ENCODE data around the gene CAMK1D.
A peak's percentile ranks its signal among the peaks of the same experiment; 100 is the strongest.

The CAMK1D gene

DNA sequence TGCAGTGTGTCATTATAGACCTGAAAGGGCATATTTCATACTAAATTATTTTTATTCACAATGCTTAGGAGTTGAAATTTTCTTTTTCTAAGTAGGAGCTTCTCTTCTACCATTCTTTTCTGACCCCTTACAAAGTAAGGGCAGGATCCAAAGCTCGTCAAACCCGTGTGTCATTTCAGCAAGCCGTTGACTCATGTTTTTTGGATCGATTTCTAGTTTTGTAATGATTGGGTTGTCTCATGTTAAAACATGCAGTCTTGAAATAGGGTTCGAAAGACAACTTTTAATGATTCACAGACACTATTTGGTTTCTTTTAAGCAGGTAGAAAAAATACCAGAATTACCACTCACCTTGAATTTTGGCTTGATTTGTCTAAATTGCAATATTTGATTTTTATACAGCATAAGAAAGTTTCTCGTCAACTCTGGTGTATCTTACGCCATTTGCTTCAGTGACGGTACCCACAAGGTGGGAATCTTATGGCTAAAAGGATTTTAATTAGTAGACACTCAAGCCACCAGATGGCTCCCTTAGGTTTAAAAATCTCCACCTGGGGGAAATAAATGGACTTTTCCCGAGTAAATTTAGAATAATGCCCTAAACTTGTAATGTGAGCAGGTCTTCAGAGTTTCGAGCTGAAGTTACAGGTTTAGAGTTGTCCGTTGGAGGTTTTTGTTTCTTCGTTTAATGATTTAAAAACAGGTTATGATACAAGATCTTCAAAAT, 368.8 kb downstream of the CAMK1D start:
- TF ChIP-seq PPARA (CRISPR knock-in tag; IDR thresholded peaks at IDR 0.05; ENCODE audit: borderline replicate concordance) (no peak), SNAI2 (CRISPR knock-in tag; IDR thresholded peaks at IDR 0.05) (no peak), TCF4 (CRISPR knock-in tag; IDR thresholded peaks at IDR 0.05; ENCODE audit: borderline replicate concordance) (no peak), ZC3H10 (CRISPR knock-in tag; IDR thresholded peaks at IDR 0.05) (no peak), ZNF565 (CRISPR knock-in tag; conservative IDR thresholded peaks at IDR 0.05; ENCODE audit: low read depth) (no peak), RARB (CRISPR knock-in tag; IDR thresholded peaks at IDR 0.05) (no peak), ZNF8 (CRISPR knock-in tag; IDR thresholded peaks at IDR 0.05) (no peak), TOX (CRISPR knock-in tag; IDR thresholded peaks at IDR 0.05; ENCODE audit: borderline replicate concordance) (no peak), ARNTL (CRISPR knock-in tag; IDR thresholded peaks at IDR 0.05; ENCODE audit: borderline replicate concordance, low read depth) (no peak)
- TF ChIP-seq, protein P1, sequence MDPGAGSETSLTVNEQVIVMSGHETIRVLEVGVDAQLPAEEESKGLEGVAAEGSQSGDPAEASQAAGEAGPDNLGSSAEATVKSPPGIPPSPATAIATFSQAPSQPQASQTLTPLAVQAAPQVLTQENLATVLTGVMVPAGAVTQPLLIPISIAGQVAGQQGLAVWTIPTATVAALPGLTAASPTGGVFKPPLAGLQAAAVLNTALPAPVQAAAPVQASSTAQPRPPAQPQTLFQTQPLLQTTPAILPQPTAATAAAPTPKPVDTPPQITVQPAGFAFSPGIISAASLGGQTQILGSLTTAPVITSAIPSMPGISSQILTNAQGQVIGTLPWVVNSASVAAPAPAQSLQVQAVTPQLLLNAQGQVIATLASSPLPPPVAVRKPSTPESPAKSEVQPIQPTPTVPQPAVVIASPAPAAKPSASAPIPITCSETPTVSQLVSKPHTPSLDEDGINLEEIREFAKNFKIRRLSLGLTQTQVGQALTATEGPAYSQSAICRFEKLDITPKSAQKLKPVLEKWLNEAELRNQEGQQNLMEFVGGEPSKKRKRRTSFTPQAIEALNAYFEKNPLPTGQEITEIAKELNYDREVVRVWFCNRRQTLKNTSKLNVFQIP (CRISPR knock-in tag; IDR thresholded peaks at IDR 0.05; ENCODE audit: borderline replicate concordance, low read depth), result no peak
- TF ChIP-seq, protein P2, sequence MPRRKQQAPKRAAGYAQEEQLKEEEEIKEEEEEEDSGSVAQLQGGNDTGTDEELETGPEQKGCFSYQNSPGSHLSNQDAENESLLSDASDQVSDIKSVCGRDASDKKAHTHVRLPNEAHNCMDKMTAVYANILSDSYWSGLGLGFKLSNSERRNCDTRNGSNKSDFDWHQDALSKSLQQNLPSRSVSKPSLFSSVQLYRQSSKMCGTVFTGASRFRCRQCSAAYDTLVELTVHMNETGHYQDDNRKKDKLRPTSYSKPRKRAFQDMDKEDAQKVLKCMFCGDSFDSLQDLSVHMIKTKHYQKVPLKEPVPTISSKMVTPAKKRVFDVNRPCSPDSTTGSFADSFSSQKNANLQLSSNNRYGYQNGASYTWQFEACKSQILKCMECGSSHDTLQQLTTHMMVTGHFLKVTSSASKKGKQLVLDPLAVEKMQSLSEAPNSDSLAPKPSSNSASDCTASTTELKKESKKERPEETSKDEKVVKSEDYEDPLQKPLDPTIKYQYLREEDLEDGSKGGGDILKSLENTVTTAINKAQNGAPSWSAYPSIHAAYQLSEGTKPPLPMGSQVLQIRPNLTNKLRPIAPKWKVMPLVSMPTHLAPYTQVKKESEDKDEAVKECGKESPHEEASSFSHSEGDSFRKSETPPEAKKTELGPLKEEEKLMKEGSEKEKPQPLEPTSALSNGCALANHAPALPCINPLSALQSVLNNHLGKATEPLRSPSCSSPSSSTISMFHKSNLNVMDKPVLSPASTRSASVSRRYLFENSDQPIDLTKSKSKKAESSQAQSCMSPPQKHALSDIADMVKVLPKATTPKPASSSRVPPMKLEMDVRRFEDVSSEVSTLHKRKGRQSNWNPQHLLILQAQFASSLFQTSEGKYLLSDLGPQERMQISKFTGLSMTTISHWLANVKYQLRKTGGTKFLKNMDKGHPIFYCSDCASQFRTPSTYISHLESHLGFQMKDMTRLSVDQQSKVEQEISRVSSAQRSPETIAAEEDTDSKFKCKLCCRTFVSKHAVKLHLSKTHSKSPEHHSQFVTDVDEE (CRISPR knock-in tag; IDR thresholded peaks at IDR 0.05), result no peak
- TF ChIP-seq, protein P3, sequence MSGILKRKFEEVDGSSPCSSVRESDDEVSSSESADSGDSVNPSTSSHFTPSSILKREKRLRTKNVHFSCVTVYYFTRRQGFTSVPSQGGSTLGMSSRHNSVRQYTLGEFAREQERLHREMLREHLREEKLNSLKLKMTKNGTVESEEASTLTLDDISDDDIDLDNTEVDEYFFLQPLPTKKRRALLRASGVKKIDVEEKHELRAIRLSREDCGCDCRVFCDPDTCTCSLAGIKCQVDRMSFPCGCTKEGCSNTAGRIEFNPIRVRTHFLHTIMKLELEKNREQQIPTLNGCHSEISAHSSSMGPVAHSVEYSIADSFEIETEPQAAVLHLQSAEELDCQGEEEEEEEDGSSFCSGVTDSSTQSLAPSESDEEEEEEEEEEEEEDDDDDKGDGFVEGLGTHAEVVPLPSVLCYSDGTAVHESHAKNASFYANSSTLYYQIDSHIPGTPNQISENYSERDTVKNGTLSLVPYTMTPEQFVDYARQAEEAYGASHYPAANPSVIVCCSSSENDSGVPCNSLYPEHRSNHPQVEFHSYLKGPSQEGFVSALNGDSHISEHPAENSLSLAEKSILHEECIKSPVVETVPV (CRISPR knock-in tag; IDR thresholded peaks at IDR 0.05), result no peak
- no peak for ATAC-seq

DNA sequence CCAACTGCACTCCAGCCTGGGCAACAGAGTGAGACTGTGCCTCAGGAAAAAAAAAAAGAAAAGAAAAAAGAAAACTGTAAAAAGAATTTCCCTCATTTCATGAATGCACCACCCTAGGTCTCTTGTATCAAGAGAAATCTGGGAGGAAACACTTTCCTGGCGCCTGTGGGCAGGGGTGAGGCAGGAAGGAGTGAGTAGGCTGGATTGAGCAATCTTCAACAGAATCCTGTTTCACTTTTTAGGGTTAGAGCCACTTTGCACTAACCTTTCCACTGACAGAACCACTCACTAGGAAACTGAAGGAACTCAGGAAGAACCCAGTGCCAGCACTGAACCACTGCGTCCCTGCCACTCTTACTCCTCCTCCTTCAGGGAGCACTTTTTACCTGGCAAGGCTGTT, 370.0 kb downstream of the CAMK1D start:
- no peak for TF ChIP-seq PPARA (CRISPR knock-in tag; IDR thresholded peaks at IDR 0.05; ENCODE audit: borderline replicate concordance)
- no peak for TF ChIP-seq ISL1 (CRISPR knock-in tag; IDR thresholded peaks at IDR 0.05)
- ATAC-seq, result no peak

DNA sequence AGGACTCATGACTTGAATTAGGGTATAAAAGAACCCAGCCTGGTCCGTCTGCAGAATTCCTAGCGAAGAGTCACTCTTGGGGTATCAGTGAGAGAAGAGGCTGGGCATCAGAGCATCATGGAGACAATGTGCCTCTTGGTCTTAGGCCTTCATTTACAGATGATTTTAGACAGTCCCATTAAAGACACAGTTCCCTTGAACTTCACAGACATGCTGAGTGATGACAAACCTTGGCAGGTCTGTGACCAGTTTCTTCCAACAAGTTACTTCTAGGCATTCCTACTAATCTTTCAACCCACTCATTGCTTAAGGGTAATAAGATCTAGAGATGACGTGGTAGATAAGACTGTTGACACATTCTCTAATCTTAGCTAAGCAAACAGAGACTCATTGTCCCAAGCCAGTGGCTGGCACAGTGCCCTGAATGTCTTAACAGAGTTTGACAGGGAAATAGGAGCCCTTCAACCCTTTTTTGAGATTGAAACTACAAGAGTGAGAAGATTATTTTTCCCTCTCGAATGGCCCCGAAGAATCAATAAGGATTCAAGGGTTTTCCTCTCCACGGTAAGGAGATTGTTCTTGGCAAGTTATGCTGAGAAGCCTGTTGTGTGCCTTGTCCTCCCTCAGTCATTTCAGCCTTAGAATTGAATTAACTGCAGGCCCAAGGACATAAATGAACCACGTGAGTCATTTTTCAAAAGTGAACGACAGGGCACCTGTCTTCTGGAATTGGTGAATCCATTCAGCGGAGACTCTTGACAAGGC, 371.1 kb downstream of the CAMK1D start:
- peak; percentile 80 for ATAC-seq
- TF ChIP-seq BACH2 (CRISPR knock-in tag; IDR thresholded peaks at IDR 0.05; ENCODE audit: borderline replicate concordance) (no peak), RARB (CRISPR knock-in tag; IDR thresholded peaks at IDR 0.05) (no peak), ZNF70 (CRISPR knock-in tag; IDR thresholded peaks at IDR 0.05) (no peak), ARNTL (CRISPR knock-in tag; IDR thresholded peaks at IDR 0.05; ENCODE audit: borderline replicate concordance, low read depth) (no peak), ZC3H10 (CRISPR knock-in tag; IDR thresholded peaks at IDR 0.05) (no peak), ESRRG (CRISPR knock-in tag; IDR thresholded peaks at IDR 0.05) (no peak), ZFP3 (CRISPR knock-in tag; IDR thresholded peaks at IDR 0.05) (peak; percentile 57; the same call in 1 of the 2 replicates), ISL1 (CRISPR knock-in tag; IDR thresholded peaks at IDR 0.05) (peak; percentile 85)
- TF ChIP-seq, protein P4, sequence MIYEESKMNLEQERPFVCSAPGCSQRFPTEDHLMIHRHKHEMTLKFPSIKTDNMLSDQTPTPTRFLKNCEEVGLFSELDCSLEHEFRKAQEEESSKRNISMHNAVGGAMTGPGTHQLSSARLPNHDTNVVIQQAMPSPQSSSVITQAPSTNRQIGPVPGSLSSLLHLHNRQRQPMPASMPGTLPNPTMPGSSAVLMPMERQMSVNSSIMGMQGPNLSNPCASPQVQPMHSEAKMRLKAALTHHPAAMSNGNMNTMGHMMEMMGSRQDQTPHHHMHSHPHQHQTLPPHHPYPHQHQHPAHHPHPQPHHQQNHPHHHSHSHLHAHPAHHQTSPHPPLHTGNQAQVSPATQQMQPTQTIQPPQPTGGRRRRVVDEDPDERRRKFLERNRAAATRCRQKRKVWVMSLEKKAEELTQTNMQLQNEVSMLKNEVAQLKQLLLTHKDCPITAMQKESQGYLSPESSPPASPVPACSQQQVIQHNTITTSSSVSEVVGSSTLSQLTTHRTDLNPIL (CRISPR knock-in tag; IDR thresholded peaks at IDR 0.05; ENCODE audit: low read depth), result no peak
- TF ChIP-seq, protein P5, sequence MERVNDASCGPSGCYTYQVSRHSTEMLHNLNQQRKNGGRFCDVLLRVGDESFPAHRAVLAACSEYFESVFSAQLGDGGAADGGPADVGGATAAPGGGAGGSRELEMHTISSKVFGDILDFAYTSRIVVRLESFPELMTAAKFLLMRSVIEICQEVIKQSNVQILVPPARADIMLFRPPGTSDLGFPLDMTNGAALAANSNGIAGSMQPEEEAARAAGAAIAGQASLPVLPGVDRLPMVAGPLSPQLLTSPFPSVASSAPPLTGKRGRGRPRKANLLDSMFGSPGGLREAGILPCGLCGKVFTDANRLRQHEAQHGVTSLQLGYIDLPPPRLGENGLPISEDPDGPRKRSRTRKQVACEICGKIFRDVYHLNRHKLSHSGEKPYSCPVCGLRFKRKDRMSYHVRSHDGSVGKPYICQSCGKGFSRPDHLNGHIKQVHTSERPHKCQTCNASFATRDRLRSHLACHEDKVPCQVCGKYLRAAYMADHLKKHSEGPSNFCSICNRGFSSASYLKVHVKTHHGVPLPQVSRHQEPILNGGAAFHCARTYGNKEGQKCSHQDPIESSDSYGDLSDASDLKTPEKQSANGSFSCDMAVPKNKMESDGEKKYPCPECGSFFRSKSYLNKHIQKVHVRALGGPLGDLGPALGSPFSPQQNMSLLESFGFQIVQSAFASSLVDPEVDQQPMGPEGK (CRISPR knock-in tag; IDR thresholded peaks at IDR 0.05; ENCODE audit: borderline replicate concordance), result no peak
- TF ChIP-seq, protein P3 (CRISPR knock-in tag; IDR thresholded peaks at IDR 0.05), result no peak

Measured in SK-N-SH treated with all-trans-retinoic acid at 6 μM for 48 hours (cell line).